HG02798 (cell line): ENCODE results near the gene TP73.

Source experiments
- ATAC-seq: cut with Tn5 transposase; IDR thresholded peaks from one replicate; pipeline ENCODE4 v1.9.1; 2021; ENCODE audit warnings: mild to moderate bottlenecking; ENCODE audit not compliant: unreplicated experiment, poor library complexity

Gene TP73

GRCh38 chr1:3650248-3651025 lies 1.9 kb upstream of the TP73 start:
- ATAC-seq, result no peak

DNA sequence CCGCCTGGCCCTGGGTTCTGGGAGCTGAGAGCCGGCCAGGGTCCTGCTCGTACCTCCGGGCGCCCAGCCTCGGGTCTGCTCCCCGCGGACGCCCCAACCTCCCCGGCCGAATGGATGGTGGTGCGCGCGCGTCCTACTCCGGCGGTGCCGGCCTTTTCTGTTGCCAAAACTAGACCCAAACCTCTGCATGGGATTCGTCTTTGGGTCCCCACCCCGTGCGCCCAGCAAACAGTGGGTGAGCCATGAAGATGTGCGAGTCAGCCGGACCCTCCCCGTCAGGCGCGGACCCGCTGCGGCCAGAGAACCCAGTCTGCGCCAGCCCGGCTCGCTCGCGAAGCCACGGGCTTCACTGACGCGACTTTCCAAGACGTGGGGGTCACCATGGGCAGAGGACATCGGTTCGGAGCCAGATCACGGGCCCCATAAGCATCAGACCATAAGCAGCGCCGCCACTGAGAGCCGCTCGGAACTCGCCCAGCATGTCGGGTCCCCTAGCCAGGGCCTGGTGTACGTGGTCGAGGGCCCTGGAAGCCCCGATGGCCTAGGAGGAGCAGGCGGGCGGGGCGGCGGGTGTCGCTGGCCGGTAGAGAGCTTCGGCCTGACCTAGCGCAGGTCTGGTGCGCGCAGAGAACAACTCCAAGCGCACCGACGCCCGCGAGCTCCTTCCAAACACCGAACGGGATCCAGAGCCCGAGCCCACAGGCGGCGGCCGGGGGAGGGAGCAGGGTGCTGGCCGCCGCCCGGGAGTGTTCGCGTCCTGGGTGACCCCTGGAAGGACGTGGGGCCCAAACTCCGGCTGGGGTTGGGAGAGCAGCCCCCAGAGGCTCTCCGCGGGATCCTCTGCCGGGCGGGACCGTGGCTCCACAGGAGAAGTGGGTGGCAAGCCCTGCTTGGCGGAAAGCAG lies 1.0 kb upstream of the TP73 start:
- no peak for ATAC-seq

DNA sequence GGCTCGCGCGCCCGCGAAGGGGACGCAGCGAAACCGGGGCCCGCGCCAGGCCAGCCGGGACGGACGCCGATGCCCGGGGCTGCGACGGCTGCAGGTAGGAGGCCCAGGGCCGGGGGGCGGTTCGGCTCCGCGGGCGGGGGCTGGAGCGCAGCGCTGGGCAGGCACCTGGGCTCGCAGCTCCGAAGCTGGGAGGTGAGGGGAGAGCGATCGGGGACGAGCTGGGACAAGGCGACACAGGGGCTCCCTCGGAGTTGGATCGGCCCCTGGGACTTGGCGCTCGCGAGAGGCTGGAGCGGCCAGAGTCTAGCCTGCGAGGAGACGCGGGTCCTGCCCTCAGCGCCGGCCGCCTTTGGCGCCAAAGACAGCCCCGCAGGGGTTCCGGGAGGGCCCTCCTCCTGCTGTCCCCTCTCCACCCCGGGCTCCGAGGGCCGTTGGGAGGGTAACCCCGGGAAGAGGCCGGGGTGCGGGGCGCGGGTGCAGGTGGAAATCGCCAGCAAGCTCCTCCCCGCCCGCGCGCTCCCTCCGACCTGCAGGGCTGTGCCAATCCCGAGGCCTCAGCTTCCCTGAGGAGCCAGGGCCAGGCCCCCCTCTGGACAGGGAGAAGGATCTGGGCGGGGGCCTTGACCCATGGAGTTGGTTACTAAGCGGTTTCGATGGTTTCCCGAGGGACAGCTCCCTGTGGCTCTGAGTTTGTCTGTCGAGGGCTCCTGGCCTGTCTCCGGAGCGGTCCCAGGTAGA lies 401 bp downstream of the TP73 start:
- ATAC-seq, result peak; percentile 5

- no peak for ATAC-seq
These were observed 936 bp downstream of the TP73 start for GRCh38 chr1:3653286-3653618.

DNA sequence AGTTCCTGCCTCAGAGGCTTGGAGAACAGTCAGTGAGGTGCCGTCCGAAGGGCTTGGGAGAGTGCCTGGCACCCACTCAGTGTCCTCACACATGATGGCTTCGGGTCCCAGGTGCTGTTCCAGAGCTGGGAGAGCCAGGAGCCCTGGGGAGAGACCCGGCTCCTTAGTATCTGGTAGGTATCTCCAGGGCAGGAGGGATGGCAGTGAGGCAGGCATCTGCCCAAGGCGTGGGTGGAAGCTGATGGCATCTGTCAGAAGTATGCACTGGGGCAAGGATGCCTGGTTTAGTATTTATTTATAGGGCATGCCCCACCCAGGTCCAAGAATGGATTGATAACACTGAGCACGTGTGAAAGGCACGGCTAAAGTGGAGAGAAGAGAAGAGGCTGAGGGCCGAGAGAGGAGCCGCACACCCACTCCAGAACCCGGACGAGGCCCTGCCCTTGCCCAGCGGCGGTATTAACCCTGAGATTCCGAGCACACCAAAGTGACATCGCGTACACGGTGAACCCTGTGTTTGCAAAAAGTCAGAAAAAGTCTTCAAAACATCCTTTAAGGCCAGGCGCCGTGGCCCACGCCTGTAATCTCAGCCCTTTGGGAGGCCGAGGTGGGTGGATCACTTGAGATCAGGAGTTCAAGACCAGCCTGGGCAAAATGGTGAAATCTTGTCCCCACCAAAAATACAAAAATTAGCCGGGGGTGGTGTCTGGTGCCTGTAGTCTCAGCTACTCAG lies 2.4 kb downstream of the TP73 start:
- no peak for ATAC-seq

DNA sequence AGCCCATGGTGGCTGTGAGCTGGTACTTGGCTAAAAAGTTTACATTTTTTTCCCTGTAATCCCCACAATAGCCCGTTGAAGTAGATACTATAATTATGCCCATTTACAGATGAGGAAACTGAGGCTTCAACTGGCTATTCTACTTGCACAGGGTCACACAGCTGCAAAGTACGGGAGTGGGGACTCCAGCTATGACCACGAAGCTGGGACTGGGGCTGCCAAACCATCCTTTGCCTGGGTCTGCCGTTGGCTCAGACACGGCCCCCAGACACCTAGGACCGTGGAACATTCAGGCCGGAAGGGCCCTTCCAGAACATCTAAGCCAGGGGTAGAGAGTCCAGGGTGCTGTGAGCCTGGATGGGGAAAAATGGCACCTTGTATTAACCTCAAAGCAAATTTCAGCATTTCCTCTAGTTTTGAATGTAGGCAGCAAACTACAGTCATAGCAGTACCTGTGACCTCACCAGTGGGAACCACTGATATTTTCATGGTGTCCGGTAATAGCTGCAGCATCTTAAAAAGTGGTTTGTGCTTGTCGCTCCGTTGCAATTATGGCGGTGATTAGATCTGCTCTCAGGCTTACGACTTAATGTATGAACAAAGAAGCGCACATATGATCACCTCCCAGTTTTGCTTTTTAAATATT lies 4.3 kb downstream of the TP73 start:
- peak; percentile 53 for ATAC-seq

DNA sequence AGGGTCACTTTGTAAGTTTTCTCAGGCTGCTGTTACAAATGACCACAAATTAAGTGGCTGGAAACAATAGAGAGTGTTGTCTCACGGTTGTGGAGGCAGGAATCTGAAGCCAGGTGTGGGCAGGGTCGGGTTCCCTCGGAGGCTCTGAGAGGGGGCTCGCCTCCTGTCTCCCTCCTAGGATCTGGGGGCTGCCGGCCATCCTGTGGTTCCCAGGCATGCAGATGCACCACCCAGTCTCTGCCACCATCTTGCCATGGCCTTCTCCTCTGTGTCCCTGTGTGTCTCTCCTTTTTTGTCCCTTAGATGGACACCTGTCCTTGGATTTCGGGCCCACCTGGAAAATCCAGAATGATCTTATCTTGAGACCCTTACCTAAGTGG lies 4.8 kb downstream of the TP73 start:
- ATAC-seq, result no peak

DNA sequence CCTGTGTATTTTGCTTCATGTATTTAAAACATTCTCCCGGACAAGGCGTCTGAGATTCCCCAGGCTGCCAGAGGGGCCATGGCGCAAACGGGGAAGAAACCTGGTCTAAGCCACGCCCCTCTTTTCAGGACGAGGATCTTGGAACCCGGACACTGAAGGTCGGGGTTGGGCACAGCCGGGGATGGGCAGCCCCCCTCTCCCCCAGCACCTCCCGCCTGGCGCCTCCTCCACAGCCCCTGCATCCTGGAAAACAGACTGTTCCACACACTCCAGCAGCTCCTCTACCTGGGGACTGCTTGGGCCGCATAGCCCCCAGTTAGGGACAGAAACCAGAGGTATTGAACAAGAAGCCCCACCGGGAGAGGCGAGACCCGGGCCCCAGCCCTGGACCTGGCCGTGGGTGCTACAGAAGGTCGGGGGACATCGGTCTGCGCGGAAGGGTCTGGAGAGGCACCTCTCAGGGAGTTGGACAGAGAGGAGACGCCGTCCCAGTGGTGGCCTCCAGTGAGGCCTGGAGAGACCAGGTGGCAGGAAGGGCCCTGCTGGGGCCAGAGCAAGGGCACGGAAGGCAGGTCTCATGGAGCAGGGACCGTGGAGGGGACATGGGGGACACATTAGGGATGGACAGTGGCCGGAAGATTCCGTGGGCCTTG lies 5.4 kb downstream of the TP73 start:
- no peak for ATAC-seq

GRCh38 chr1:3658231-3658615 lies 5.9 kb downstream of the TP73 start:
- ATAC-seq, result no peak

- no peak for ATAC-seq
These were observed 6.8 kb downstream of the TP73 start for GRCh38 chr1:3659093-3659492.

- no peak for ATAC-seq
These were observed 8.4 kb downstream of the TP73 start for GRCh38 chr1:3660704-3661103.

GRCh38 chr1:3661631-3662030 lies 9.3 kb downstream of the TP73 start:
- ATAC-seq, result no peak

DNA sequence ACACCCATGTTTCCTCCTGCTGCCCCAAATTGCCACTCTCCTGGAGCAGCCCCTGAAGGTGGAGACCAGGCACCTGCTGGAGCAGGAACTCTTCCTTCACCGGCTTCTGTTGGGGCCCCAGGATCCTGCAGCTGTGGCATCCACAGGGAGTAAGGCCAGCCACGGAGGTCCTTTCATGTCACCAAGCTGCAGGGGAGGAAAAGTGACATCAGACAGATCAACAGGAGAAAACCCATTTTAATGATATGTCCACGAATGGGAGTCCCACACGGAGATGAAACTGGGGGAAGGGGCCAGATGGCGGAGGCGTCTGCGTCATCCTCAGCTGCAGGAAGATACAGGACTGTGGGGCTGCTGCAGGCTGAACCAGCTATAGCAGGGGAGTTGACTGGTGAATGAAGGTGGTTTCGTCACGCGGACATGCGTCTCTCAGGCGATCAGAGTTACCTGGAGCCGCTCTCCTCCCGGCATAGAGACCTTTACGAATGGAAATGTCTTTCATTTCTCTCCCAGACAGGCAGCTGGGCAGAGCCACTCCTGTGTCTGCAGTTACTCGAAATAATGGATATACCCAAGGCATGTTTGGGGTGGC lies 9.9 kb downstream of the TP73 start:
- ATAC-seq, result no peak

GRCh38 chr1:3663999-3664699 lies 11.8 kb downstream of the TP73 start:
- ATAC-seq, result no peak

GRCh38 chr1:3664700-3665375 lies 12.5 kb downstream of the TP73 start:
- ATAC-seq, result no peak

GRCh38 chr1:3668148-3668547 lies 15.8 kb downstream of the TP73 start:
- ATAC-seq, result no peak

- no peak for ATAC-seq
These were observed 16.4 kb downstream of the TP73 start for GRCh38 chr1:3668585-3669300.
